HCT116 (cell line): ENCODE results near the gene CPED1. TPM values are rescaled to one million over a fixed set of nuclear protein-coding genes. Genes with fewer than 3 reads are reported as not detected.

Source experiments
- ATAC-seq: fragments of 200-7000 bp; cut with Tn5 transposase; 2 replicates; pipeline ENCODE4 v1.9.1; 2020; ENCODE audit warnings: mild to moderate bottlenecking, moderate library complexity
- BruUV-seq: library from RNA; stranded (reverse); fragments of 400-500 nt; replicated peaks from 2 replicates; lab custom pipeline; 2021; lab: Mats Ljungman, UMichigan
- CTCF ChIA-PET: fragments of 300-600 bp; sonication (Branson Sonifier 250); formaldehyde crosslinking; loops from one replicate; lab custom pipeline; 2021; ENCODE audit warnings: antibody characterized with exemption; lab: Charles Lee
- POLR2A ChIA-PET: fragments of 300-600, 350-600 bp; sonication (Branson Sonifier 250); formaldehyde crosslinking; loops from one replicate; lab custom pipeline; 2021; ENCODE audit warnings: antibody characterized with exemption; lab: Charles Lee
- RAD21 ChIA-PET, 2 experiments: fragments of 300-600 bp; sonication (Branson Sonifier 250); formaldehyde crosslinking; loops; one replicate each; lab custom pipeline; 2023; ENCODE audit warnings: low total read pairs in 2 of 2; ENCODE audit not compliant: uncharacterized antibody in 2 of 2, unreplicated experiment in 2 of 2, low non-redundant PET in 1 of 2; lab: Charles Lee
- DNase-seq: peaks from one replicate; pipeline ENCODE4 v3.0.0-alpha.2; 2010; ENCODE audit warnings: low read depth, low spot score
- H2AFZ ChIP-seq: fragments of 200-600 bp; shearing (Covaris generic), sonication (generic); 2 replicates; pipeline ENCODE4 v1.6.1; 2017; ENCODE audit warnings: low read depth, mixed run types, mixed read lengths, antibody characterized with exemption, low read length; ENCODE audit not compliant: poor library complexity, severe bottlenecking
- H3K27ac ChIP-seq: 2 replicates; pipeline ENCODE4 v1.5.1; 2012; ENCODE audit warnings: low read depth, low read length
- H3K27me3 ChIP-seq: fragments of 200-600 bp; sonication (generic); 2 replicates; pipeline ENCODE4 v1.6.1; 2016; ENCODE audit warnings: mixed run types, low read length, mixed read lengths; ENCODE audit not compliant: insufficient read depth
- H3K36me3 ChIP-seq, 2 experiments: fragments of 200-500 bp in 1 of 2; fragments of 200-600 bp in 1 of 2; sonication (Bioruptor generic) in 1 of 2; sonication (generic) in 1 of 2; 2 replicates each; pipeline versions ENCODE4 v1.5.1 to v1.6.1; 2014 to 2016; ENCODE audit warnings: low read length in 2 of 2, inconsistent platforms in 1 of 2, mixed read lengths in 1 of 2, mixed run types in 1 of 2; ENCODE audit not compliant: insufficient read depth in 2 of 2, control insufficient read depth in 1 of 2
- H3K4me1 ChIP-seq, 2 experiments: fragments of 200-600 bp in 1 of 2; sonication (generic) in 1 of 2; 2 replicates each; pipeline versions ENCODE4 v1.5.1 to v1.6.1; 2012 to 2017; ENCODE audit warnings: low read length in 2 of 2, inconsistent platforms in 1 of 2, mild to moderate bottlenecking in 1 of 2, mixed read lengths in 1 of 2, mixed run types in 1 of 2, moderate library complexity in 1 of 2; ENCODE audit not compliant: insufficient read depth in 2 of 2, control insufficient read depth in 1 of 2
- H3K4me2 ChIP-seq: fragments of 200-600 bp; sonication (generic); 2 replicates; pipeline ENCODE4 v1.6.1; 2017; ENCODE audit warnings: mixed run types, low read length, mixed read lengths
- H3K4me3 ChIP-seq, 2 experiments: fragments of 200-600 bp in 1 of 2; sonication (generic) in 1 of 2; replicated peaks in 1 of 2; 2 replicates each; pipeline ENCODE4 v1.5.1; 2011 to 2016; ENCODE audit warnings: low read length in 2 of 2, control low read depth in 1 of 2, low read depth in 1 of 2, mild to moderate bottlenecking in 1 of 2, mixed read lengths in 1 of 2, mixed run types in 1 of 2
- H3K79me2 ChIP-seq: fragments of 200-600 bp; sonication (generic); 2 replicates; pipeline ENCODE4 v1.6.1; 2017; ENCODE audit warnings: mild to moderate bottlenecking, mixed run types, low read length, moderate library complexity, mixed read lengths; ENCODE audit not compliant: insufficient read depth
- H3K9ac ChIP-seq: fragments of 200-600 bp; sonication (generic); 2 replicates; pipeline ENCODE4 v1.6.1; 2016; ENCODE audit warnings: low read length, mixed read lengths
- H3K9me2 ChIP-seq: fragments of 200-600 bp; sonication (generic), shearing (Covaris generic); 2 replicates; pipeline ENCODE4 v1.6.1; 2017; ENCODE audit warnings: mixed run types, mild to moderate bottlenecking, moderate library complexity; ENCODE audit not compliant: insufficient read depth
- H3K9me3 ChIP-seq, 2 experiments: fragments of 200-500 bp in 1 of 2; fragments of 200-600 bp in 1 of 2; sonication (Bioruptor generic) in 1 of 2; sonication (generic) in 1 of 2; 2 replicates each; pipeline ENCODE4 v1.6.1; 2014 to 2017; ENCODE audit warnings: low read length in 2 of 2, mixed read lengths in 2 of 2, inconsistent platforms in 1 of 2, low read depth in 1 of 2, mild to moderate bottlenecking in 1 of 2, mixed run types in 1 of 2, moderate library complexity in 1 of 2; ENCODE audit not compliant: control insufficient read depth in 1 of 2, insufficient read depth in 1 of 2
- H4K20me1 ChIP-seq: fragments of 200-600 bp; sonication (generic), shearing (Covaris generic); 2 replicates; pipeline ENCODE4 v1.6.1; 2017; ENCODE audit warnings: mixed run types, mild to moderate bottlenecking, moderate library complexity; ENCODE audit not compliant: insufficient read depth
- CTCF ChIP-seq, 3 experiments: fragments of 200-600 bp in 1 of 3; sonication (generic) in 1 of 3; IDR thresholded peaks in 2 of 3; conservative IDR thresholded peaks in 1 of 3; 2 replicates each; pipeline ENCODE4 v1.5.1; 2012 to 2017; ENCODE audit warnings: low read depth in 2 of 3, low read length in 2 of 3, antibody characterized with exemption in 1 of 3, borderline replicate concordance in 1 of 3, control low read depth in 1 of 3, mild to moderate bottlenecking in 1 of 3, mixed read lengths in 1 of 3, mixed run types in 1 of 3, moderate library complexity in 1 of 3; ENCODE audit not compliant: insufficient read depth in 1 of 3
- EGR1 ChIP-seq: IDR thresholded peaks from 2 replicates; pipeline ENCODE4 v1.6.1; 2012; ENCODE audit warnings: low read depth
- ELF1 ChIP-seq: IDR thresholded peaks from 2 replicates; pipeline ENCODE4 v1.6.1; 2012; ENCODE audit warnings: low read depth, borderline replicate concordance
- FOSL1 ChIP-seq: IDR thresholded peaks from 2 replicates; pipeline ENCODE4 v1.6.1; 2012; ENCODE audit warnings: low read depth
- POLR2A ChIP-seq: IDR thresholded peaks from 2 replicates; pipeline ENCODE4 v1.7.0; 2011; ENCODE audit warnings: borderline replicate concordance; ENCODE audit not compliant: insufficient read depth, insufficient read length; ENCODE audit errors: extremely low read depth
- POLR2AphosphoS5 ChIP-seq: IDR thresholded peaks from 2 replicates; pipeline ENCODE4 v1.6.1; 2011; ENCODE audit warnings: mild to moderate bottlenecking, low read depth, low read length, moderate library complexity
- RAD21 ChIP-seq: IDR thresholded peaks from 2 replicates; pipeline ENCODE4 v1.6.1; 2012; ENCODE audit warnings: low read depth, mild to moderate bottlenecking
- REST ChIP-seq: IDR thresholded peaks from 2 replicates; pipeline ENCODE4 v1.6.1; 2012; ENCODE audit warnings: low read depth
- SIN3A ChIP-seq: IDR thresholded peaks from 2 replicates; pipeline ENCODE4 v1.6.1; 2012; ENCODE audit warnings: low read depth
- SP1 ChIP-seq: IDR thresholded peaks from 2 replicates; pipeline ENCODE4 v1.6.1; 2012; ENCODE audit warnings: low read depth
- TCF7L2 ChIP-seq: IDR thresholded peaks from 2 replicates; pipeline ENCODE4 v1.7.0; 2011; ENCODE audit warnings: borderline replicate concordance, inconsistent platforms; ENCODE audit not compliant: insufficient read depth, insufficient read length; ENCODE audit errors: extremely low read depth
- ZFX ChIP-seq: fragments of 450-650 bp; IDR thresholded peaks from 2 replicates; pipeline ENCODE4 v1.6.1; 2017
- intact Hi-C: fragments of 100-400 bp; cut with micrococcal nuclease; formaldehyde crosslinking; loops from 2 replicates; pipeline ENCODE4 v1.10.0; 2022
- total RNA-seq: library from RNA; stranded (reverse); gene quantifications from one replicate; pipeline ENCODE4 v1.2.1, GENCODE V29; 2021; ENCODE audit not compliant: unreplicated experiment

The CPED1 gene
- total RNA-seq, 1 experiment from 2014 or later = 1.2 TPM

GRCh38 chr7:121099572-121099971 is 111.1 kb downstream of the CPED1 start:
- ChIA-PET POLR2A (no interaction called here), CTCF (interaction anchor here (0.8 to 2.2 kb wide), 4 partner anchors 8 to 308 kb away, joined by 3 to 7 read pairs (median 4); partner anchors contain the start of gene CPED1), RAD21 (no interaction called here)
- H3K27me3 ChIP-seq = no peaks in the 10 kb centered on the region
- H3K9me3 ChIP-seq = no peaks in the 10 kb centered on the region
- H3K4me3 ChIP-seq = no peak overlapping the region
- no TSS peak for BruUV-seq
- H3K9me2 ChIP-seq = no peaks in the 10 kb centered on the region
- no peak overlapping the region for H2AFZ ChIP-seq
- ATAC-seq (peak; percentile 70), DNase-seq (no peak)
- H3K36me3 ChIP-seq = no peaks in the 10 kb centered on the region
- intact Hi-C loops = loop anchor here (1.0 kb wide), 1 partner anchor 113 kb away; no protein-coding TSS in a partner anchor
- H3K4me1 ChIP-seq = peaks cover 8 to 10% of the 10 kb centered on the region in 2 experiments; a peak in 3 of 4 replicates
- TF ChIP-seq ELF1 (no peak), CTCF (IDR thresholded peaks at IDR 0.05 in 2 of 3, conservative IDR thresholded peaks at IDR 0.05 in 1 of 3; ENCODE audit: borderline replicate concordance in 1 of 3, insufficient read depth in 1 of 3, low read depth in 2 of 3, low read length in 2 of 3) (peak; percentile 18 to 42 (median 36); a peak in 3 of 6 replicates), REST (no peak), FOSL1 (no peak), TCF7L2 (no peak), EGR1 (no peak), POLR2AphosphoS5 (no peak), ZFX (no peak), RAD21 (peak; percentile 57), SIN3A (no peak), SP1 (no peak), POLR2A (no peak)
- H3K79me2 ChIP-seq = no peaks in the 10 kb centered on the region
- H3K9ac ChIP-seq = no peak overlapping the region
- no peak overlapping the region for H3K27ac ChIP-seq
- H3K4me2 ChIP-seq = no peak overlapping the region
- no peaks in the 10 kb centered on the region for H4K20me1 ChIP-seq
